GM13976 (cell line): ENCODE results near the gene TRAFD1.

Source experiments
- DNase-seq: peaks from one replicate; pipeline ENCODE4 v3.0.0; 2012; ENCODE audit warnings: low spot score
- CTCF ChIP-seq: IDR thresholded peaks from 2 replicates; pipeline ENCODE4 v1.5.1; 2012; ENCODE audit warnings: borderline replicate concordance, mild to moderate bottlenecking; ENCODE audit not compliant: insufficient read depth; ENCODE audit errors: extremely low read depth, missing control alignments, control extremely low read depth
- in situ Hi-C: fragments of 300-500 bp; cut with MboI; formaldehyde crosslinking; loops from one replicate; pipeline ENCODE4 v1.12.0; 2022; ENCODE audit warnings: low sequenced_read_pairs, mixed read lengths, inconsistent platforms; ENCODE audit not compliant: unreplicated experiment

TRAFD1 gene

DNA sequence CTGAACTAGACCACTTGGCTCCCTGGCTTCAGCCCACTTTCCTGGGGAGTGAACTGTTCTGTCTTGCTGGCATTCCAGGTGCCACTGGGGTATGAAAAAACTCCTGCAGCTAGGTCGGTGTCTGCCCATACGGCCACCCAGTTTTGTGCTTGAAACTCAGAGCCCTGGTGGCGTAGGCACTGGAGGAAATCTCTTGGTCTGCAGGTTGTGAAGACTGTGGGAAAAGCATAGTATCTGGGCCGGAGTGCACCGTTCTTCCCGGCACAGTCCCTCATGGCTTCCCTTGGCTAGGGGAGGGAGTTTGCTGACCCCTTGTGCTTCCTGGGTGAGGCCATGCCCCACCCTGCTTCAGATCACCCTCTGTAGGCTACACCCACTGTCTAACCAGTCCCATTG, 33.8 kb downstream of the TRAFD1 start:
- no peak for TF ChIP-seq CTCF
- in situ Hi-C loops, result no loop called here

DNA sequence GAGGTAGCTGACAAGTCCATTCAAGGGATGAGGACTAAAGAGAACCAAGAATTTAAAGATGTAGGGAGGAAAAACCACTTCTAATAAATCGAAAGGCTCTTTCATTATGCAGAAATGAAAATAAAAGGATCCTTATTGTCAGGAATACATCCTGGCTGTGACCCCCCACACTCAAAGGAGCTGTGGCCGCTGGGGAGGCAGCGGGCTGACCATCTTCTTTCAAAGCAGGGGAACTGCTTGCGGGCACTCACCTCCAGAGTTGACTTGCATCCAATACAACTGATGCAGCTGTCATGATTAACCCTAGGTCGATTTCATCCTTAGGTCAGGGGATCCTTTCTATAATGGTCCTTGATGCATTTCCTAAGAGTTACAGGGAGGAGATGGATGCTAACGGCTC, 35.3 kb downstream of the TRAFD1 start:
- no peak for DNase-seq
- TF ChIP-seq CTCF, result no peak
- in situ Hi-C loops, result no loop called here

More for the DNA sequence above, 33.8 kb downstream of the TRAFD1 start:
- DNase-seq, result no peak

DNA sequence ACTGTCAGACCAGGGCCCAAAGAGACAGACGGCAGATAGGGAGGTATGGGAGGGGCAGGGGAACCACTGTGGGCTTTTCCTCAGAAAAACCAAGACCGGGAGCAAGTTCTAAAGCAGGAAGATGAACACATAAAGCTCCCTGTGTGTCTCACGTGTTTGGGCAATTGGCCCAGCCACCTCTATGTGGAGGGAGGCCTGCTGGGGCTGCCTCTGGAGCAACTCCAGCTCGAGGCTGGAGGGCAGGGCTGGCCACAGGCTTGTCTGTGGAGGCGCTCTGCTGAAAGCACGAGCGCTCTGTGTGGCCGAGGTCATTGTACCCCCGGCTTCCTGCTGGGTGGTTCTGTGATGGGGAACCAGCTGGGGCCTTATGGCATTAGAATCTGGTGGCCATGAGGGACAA, 36.4 kb downstream of the TRAFD1 start:
- in situ Hi-C loops, result no loop called here
- no peak for TF ChIP-seq CTCF
- DNase-seq, result no peak

GRCh38 chr12:112162241-112162790, 37.0 kb downstream of the TRAFD1 start:
- no peak for DNase-seq
- in situ Hi-C loops, result no loop called here
- no peak for TF ChIP-seq CTCF

DNA sequence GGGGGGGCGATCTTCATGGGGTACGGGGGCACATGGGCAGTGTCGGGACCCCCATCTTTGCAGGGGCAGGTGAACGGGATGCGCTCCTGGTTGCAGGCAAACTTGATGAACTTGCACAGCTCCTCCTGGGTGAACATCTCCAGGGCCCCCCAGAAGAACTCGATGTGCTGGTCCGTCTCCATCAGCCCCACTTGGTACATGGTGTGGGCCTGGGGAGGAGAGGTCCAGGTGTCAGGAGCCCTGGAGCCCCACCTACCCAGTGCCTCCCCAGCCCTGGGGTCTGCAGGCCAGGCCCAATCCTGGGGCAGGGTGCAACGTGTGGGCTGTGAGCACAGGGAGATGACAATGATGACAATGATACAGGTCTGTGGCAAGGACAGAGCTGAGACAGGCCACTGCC, 37.7 kb downstream of the TRAFD1 start:
- in situ Hi-C loops, result no loop called here
- TF ChIP-seq CTCF, result no peak
- DNase-seq, result no peak

GRCh38 chr12:112163471-112163991, 38.2 kb downstream of the TRAFD1 start:
- DNase-seq, result no peak
- in situ Hi-C loops, result no loop called here
- no peak for TF ChIP-seq CTCF
